ENCODE results near the gene SFN. TPM values are rescaled to one million over a fixed set of nuclear protein-coding genes. Genes with fewer than 3 reads are reported as not detected.
"Not testable (repeated sequence)": the region's sequence is repeated elsewhere in the genome, so short reads cannot be mapped to it uniquely, and the experiment has no call there.

The SFN gene
- total and polyA plus RNA-seq, 7 donors: 1.1 to 729 (median 209) TPM; not detected in 2

- Histone ChIP-seq H3K36me3 (peaks cover 15 to 63% (median 35%) of the 10 kb centered on the region in 4 donors), H3K9me3 (no peaks in the 10 kb centered on the region), H3K4me1 (peaks cover 0 to 15% (median 8%) of the 10 kb centered on the region in 4 donors), H3K27ac (no peak overlapping the region), H3K4me3 (no peak overlapping the region), H3K27me3 (no peaks in the 10 kb centered on the region)
- WGBS, 2 donors: 63 to 81% methylated on average over 23 of the region's 23 CpGs
- intact Hi-C loops (cut with DNase I): no loop called here
- DNase-seq: no peak
- TF ChIP-seq EP300 (IDR thresholded peaks at IDR 0.05) (no peak), POLR2A (IDR thresholded peaks at IDR 0.05) (no peak), CTCF (IDR thresholded peaks at IDR 0.05) (no peak), POLR2AphosphoS5 (IDR thresholded peaks at IDR 0.05) (no peak)
Measured at GRCh38 chr1:26833432-26834405, 29.2 kb upstream of the SFN start.

- H3K4me3 ChIP-seq; intact Hi-C loops (cut with DNase I); H3K27ac ChIP-seq; H3K4me1 ChIP-seq; H3K27me3 ChIP-seq; H3K9me3 ChIP-seq; DNase-seq: not testable (repeated sequence)
- WGBS, 2 donors: 95 to 96% methylated on average over 5 of the region's 5 CpGs
- peaks cover 15 to 89% (median 35%) of the 10 kb centered on the region in 4 donors for H3K36me3 ChIP-seq
Measured at GRCh38 chr1:26837665-26838064, 25.3 kb upstream of the SFN start.

GRCh38 chr1:26838474-26839338 is 24.2 kb upstream of the SFN start:
- no peaks in the 10 kb centered on the region for H3K4me1 ChIP-seq
- no peak for TF ChIP-seq POLR2AphosphoS5 (IDR thresholded peaks at IDR 0.05)
- TF ChIP-seq CTCF (IDR thresholded peaks at IDR 0.05): no peak
- no peak for TF ChIP-seq POLR2A (IDR thresholded peaks at IDR 0.05)
- TF ChIP-seq EP300 (IDR thresholded peaks at IDR 0.05): no peak
- H3K36me3 ChIP-seq: peaks cover 5 to 89% (median 29%) of the 10 kb centered on the region in 4 donors
- no peaks in the 10 kb centered on the region for H3K9me3 ChIP-seq
- no peaks in the 10 kb centered on the region for H3K27me3 ChIP-seq
- WGBS, 2 donors: 76 to 82% methylated on average over 8 of the region's 8 CpGs
- no peak overlapping the region for H3K4me3 ChIP-seq
- DNase-seq: no peak
- intact Hi-C loops (cut with DNase I): no loop called here
- no peak overlapping the region for H3K27ac ChIP-seq

- intact Hi-C loops (cut with DNase I): no loop called here
- no peak for DNase-seq
- H3K27ac ChIP-seq: no peak overlapping the region
Measured at GRCh38 chr1:26839339-26839722, 23.6 kb upstream of the SFN start.

More at GRCh38 chr1:26839339-26839722, 23.6 kb upstream of the SFN start:
- TF ChIP-seq POLR2AphosphoS5 (IDR thresholded peaks at IDR 0.05) (no peak), CTCF (IDR thresholded peaks at IDR 0.05) (no peak), POLR2A (IDR thresholded peaks at IDR 0.05) (no peak), EP300 (IDR thresholded peaks at IDR 0.05) (no peak)
- no peak overlapping the region for H3K4me3 ChIP-seq
- 97 to 98% methylated on average over 1 of the region's 1 CpG for WGBS, 2 donors
- H3K4me1 ChIP-seq: no peaks in the 10 kb centered on the region
- H3K36me3 ChIP-seq: peaks cover 0 to 89% (median 28%) of the 10 kb centered on the region in 4 donors
- no peaks in the 10 kb centered on the region for H3K27me3 ChIP-seq
- no peaks in the 10 kb centered on the region for H3K9me3 ChIP-seq

Data from sigmoid colon (tissue), 7 donors.